GM13976 (cell line): ENCODE measurements around the gene UCN2.

ENCODE experiments used
- DNase-seq: peaks from one replicate; pipeline ENCODE4 v3.0.0; 2012; ENCODE audit warnings: low spot score
- CTCF ChIP-seq: IDR thresholded peaks from 2 replicates; pipeline ENCODE4 v1.5.1; 2012; ENCODE audit warnings: borderline replicate concordance, mild to moderate bottlenecking; ENCODE audit not compliant: insufficient read depth; ENCODE audit errors: extremely low read depth, missing control alignments, control extremely low read depth
- in situ Hi-C: fragments of 300-500 bp; cut with MboI; formaldehyde crosslinking; loops from one replicate; pipeline ENCODE4 v1.12.0; 2022; ENCODE audit warnings: low sequenced_read_pairs, mixed read lengths, inconsistent platforms; ENCODE audit not compliant: unreplicated experiment

UCN2 gene, protein sequence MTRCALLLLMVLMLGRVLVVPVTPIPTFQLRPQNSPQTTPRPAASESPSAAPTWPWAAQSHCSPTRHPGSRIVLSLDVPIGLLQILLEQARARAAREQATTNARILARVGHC

GRCh38 chr3:48563382-48563918, at the start of gene UCN2:
Gene UCN2 (minus strand): TSS chr3:48563781. CDS start chr3:48563124, 657 bp downstream.
- no peak for TF ChIP-seq CTCF
- in situ Hi-C loops = no loop called here
- no peak for DNase-seq

DNA sequence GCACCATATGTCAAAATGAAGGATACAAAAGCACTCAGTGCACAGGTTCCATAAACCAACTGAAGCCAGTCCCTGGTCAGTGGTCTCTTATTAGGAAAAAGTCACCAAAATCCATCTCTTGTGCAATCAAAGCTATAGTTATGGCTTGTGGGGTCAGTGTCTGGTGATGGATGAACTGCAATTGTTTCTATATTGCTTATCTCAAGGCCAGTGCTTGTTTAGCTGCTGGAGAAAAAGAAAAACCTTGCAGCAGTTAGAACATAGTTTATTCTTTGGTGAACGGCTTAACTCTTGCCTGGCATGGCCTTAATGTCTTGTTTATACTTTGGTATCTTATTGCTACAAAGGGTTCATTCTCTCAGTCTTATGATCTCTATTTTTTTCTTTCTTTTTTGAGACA, 48.7 kb upstream of the UCN2 start:
- in situ Hi-C loops = no loop called here
- TF ChIP-seq CTCF = no peak
- no peak for DNase-seq

DNA sequence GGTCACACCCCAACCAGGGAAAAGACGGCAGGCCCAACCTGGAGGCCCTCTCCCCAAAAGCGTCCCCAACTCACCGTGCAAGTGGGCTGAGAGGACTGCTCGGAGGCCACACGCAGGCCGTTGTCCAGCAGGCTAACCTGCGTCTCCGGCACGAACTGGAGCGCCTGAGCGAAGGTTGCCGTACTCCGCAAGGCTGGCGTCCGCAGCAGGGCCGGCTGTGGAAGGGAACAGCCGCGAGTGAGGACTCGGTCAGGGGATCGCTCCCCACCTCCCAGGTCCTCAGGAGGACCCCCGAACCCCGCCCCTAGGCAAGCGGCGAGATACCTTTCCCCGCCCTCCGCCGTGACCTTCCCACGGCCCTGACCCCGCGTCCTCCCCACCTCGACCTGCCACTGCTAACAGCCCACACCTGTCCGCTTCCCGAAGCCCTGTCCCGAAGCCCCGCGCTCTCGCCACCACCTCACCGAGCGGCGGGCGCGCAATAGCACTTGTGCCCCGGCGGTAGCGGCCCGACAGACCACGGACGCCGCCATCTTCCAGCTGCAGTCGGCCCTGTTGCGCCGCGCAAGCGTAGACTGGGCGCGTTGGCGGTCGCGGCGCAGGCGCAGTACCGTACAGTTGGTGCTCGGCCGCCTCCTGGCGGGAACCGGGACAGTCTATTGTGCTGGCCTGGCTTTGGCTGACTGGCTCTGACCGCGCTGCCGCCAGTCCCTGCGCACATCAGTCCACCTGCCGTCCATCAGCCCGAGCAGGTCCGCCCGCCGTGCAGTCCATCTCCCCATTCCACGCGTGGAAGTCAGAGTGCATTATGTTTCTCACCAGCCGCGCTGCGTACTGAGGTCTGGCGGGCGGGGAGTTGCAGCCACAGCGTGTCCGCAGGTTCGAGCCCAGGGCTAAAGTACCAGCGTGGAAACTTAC, 45.8 kb upstream of the UCN2 start, which contains the start of gene UQCRC1:
UQCRC1 (minus strand) TSS at position 559 of the 918 bp plus-strand sequence; CDS start at position 533, 26 bp downstream.
- in situ Hi-C loops = no loop called here
- TF ChIP-seq CTCF = peak; percentile 80
- peak; percentile 99 for DNase-seq

GRCh38 chr3:48607519-48607918, 43.9 kb upstream of the UCN2 start:
- DNase-seq = no peak
- in situ Hi-C loops = no loop called here
- TF ChIP-seq CTCF = no peak

DNA sequence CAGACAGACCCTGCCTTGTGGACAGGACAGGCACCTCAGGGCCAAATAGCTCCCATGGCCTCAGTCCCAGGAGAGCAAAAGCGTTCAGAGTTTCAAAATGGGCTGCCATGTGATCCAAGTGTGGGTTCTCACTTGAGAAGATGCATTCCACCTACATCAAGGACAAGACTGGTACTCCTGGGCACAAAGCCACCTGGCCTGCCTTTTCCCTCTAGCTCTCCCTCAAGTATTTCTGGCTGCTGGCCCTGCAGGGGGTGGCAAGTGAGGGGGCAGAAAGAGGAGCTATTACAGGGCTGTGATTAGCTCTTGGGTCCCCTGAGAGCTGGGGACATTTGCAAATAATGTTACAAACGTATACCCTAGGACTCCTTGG, 38.0 kb upstream of the UCN2 start:
- DNase-seq = no peak
- TF ChIP-seq CTCF = no peak
- in situ Hi-C loops = no loop called here

DNA sequence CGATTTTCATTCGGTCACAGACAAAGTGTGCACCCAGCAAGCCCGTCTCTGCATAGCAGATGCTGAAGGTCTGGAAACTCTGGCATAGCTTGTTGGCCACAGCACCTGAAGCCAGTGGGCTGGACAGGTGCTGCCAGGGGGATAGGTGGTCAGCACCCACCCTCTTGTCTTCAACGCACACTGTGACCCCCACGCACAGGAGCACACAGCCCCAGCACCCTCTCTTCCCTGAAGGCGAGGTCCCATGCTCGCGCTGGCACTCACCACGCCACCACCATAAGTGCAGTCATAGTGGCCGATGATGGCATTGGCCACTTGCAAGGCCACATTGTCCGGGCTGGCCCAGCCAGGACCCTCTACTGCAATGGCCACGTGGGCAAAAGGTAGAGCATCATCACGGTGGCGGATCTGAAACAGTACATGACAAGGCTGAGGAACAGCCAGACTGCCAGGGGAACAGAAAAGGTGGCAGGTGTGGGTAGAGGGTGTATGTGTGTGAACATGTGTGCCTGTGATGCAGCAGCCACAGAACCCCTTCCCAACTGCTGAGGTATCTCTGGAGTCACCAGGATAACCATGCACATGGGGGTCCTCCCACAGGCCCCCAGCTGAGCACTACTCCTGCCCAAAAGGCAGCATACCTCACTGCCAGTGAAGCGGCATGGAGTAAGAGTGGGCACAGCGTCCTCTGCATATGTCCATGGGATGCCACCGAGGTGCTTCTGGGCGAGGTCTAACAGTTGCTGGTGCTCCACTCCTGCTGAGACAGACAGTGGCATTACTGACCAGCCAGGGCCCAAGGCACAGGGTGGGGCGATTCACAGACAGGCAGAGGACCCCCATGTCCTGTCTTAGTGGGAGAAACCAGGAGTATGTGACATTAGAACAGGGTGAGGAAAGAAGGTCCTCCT, 37.4 kb upstream of the UCN2 start:
- DNase-seq = no peak
- no peak for TF ChIP-seq CTCF
- in situ Hi-C loops = no loop called here
